Pons (tissue), 1 donor: Measurements from ENCODE around the gene APOL3.
A peak's percentile ranks its signal among the peaks of the same experiment; 100 is the strongest.
"Not testable (repeated sequence)": the region's sequence is repeated elsewhere in the genome, so short reads cannot be mapped to it uniquely, and the experiment has no call there.

ENCODE experiments used
- DNase-seq: peaks from one replicate; pipeline ENCODE4 v3.0.0-alpha.2; 2016; ENCODE audit warnings: low spot score

Gene APOL3

GRCh38 chr22:36160499-36160942, at the start of gene APOL3:
Gene APOL3, minus strand, starts transcription at chr22:36160755. Its CDS starts 11,700 bp downstream, at chr22:36149055.
- DNase-seq: peak; percentile 30

- no peak for DNase-seq
Measured at GRCh38 chr22:36210224-36210623, 49.7 kb upstream of the APOL3 start.

GRCh38 chr22:36209488-36209908, 48.9 kb upstream of the APOL3 start:
- DNase-seq: not testable (repeated sequence)

- DNase-seq: no peak
Measured at GRCh38 chr22:36208914-36209313, 48.4 kb upstream of the APOL3 start.

- no peak for DNase-seq
Measured at GRCh38 chr22:36208162-36208765, 47.7 kb upstream of the APOL3 start.

GRCh38 chr22:36206255-36206654, 45.7 kb upstream of the APOL3 start:
- no peak for DNase-seq

GRCh38 chr22:36205573-36205972, 45.0 kb upstream of the APOL3 start:
- DNase-seq: not testable (repeated sequence)

GRCh38 chr22:36204632-36205015, 44.1 kb upstream of the APOL3 start:
- no peak for DNase-seq

- no peak for DNase-seq
Measured at GRCh38 chr22:36204001-36204631, 43.6 kb upstream of the APOL3 start.

- DNase-seq: not testable (repeated sequence)
Measured at GRCh38 chr22:36203441-36203840, 42.9 kb upstream of the APOL3 start.

GRCh38 chr22:36202906-36203305, 42.4 kb upstream of the APOL3 start:
- not testable (repeated sequence) for DNase-seq

- DNase-seq: no peak
Measured at GRCh38 chr22:36201630-36202319, 41.2 kb upstream of the APOL3 start, which contains the start of gene APOL4. Gene APOL4, minus strand, starts transcription at chr22:36201809. Its CDS starts 75 bp downstream, at chr22:36201734.

- not testable (repeated sequence) for DNase-seq
Measured at GRCh38 chr22:36201025-36201424, 40.5 kb upstream of the APOL3 start.

- no peak for DNase-seq
Measured at GRCh38 chr22:36199001-36199551, 38.5 kb upstream of the APOL3 start.

- DNase-seq: no peak
Measured at GRCh38 chr22:36198536-36198935, 38.0 kb upstream of the APOL3 start.

- DNase-seq: no peak
Measured at GRCh38 chr22:36197514-36198146, 37.1 kb upstream of the APOL3 start.

- DNase-seq: peak; percentile 49
Measured at GRCh38 chr22:36197065-36197440, 36.5 kb upstream of the APOL3 start.

- DNase-seq: no peak
Measured at GRCh38 chr22:36196254-36197064, 35.9 kb upstream of the APOL3 start.

- DNase-seq: peak; percentile 80
Measured at GRCh38 chr22:36194971-36195370, 34.4 kb upstream of the APOL3 start.

- DNase-seq: no peak
Measured at GRCh38 chr22:36194385-36194784, 33.8 kb upstream of the APOL3 start.

- no peak for DNase-seq
Measured at GRCh38 chr22:36193577-36193976, 33.0 kb upstream of the APOL3 start.
